Measurements from ENCODE around the gene TMEM213. TPM values are rescaled to one million over a fixed set of nuclear protein-coding genes. Genes with fewer than 3 reads are reported as not detected.

Gene TMEM213
- total and polyA plus RNA-seq, 10 of the 15 experiments (the other 5 are each of a cell fraction or from before 2014, with no cell fraction given), result not detected

DNA sequence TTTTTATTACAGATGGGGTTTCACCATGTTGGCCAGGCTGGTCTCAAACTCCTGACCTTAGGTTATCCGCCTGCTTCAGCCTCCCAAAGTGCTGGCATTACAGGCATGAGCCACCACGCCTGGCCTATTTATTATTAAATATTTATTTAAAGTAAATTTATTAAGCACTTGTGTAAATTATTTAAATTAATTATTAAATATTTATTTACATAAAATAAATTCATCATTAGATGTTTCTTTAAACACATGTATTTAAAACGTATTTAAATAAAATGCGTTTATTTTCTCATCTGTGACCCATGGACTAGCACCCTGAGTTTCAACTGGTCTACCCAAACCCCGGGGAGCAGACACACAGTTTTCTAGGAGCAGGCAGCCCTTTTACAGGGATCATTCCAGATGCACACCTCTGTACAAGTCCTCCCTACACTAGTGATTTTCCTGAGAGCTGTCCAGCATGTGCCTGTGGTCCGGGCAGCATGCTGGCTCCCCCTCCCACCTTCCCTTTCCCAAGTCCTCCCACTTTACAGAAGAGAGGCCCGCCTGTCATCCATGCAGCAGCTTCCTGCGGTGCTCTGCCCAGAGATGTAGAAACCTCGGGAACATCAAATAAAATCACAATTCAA lies 89.4 kb downstream of the TMEM213 start:
- Histone ChIP-seq H3K4me1 (ENCODE audit: control insufficient read depth, insufficient read depth, low read length) (no peaks in the 10 kb centered on the region), H3K27me3 (replicated peaks in 1 of 2; ENCODE audit: control insufficient read depth in 2 of 2, insufficient read depth in 2 of 2, low read length in 1 of 2) (no peaks in the 10 kb centered on the region), H3K9me3 (replicated peaks; ENCODE audit: control insufficient read depth, insufficient read depth, low read length) (no peaks in the 10 kb centered on the region), H3K4me2 (ENCODE audit: control insufficient read depth, insufficient read depth) (no peak overlapping the region; the same call in 1 of the 2 replicates), H2AFZ (ENCODE audit: control insufficient read depth, low read depth, low read length) (peak overlapping the region; percentile 32), H3K79me2 (ENCODE audit: control insufficient read depth, insufficient read depth, low read length) (no peaks in the 10 kb centered on the region), H4K20me1 (ENCODE audit: control insufficient read depth, insufficient read depth) (no peaks in the 10 kb centered on the region), H3K36me3 (ENCODE audit: control insufficient read depth in 2 of 2, insufficient read depth in 2 of 2, low read length in 1 of 2) (no peaks in the 10 kb centered on the region), H3K4me3 (no peak overlapping the region), H3K27ac (ENCODE audit: control insufficient read depth, insufficient read depth) (no peak overlapping the region), H3K9ac (ENCODE audit: control insufficient read depth, insufficient read depth, low read length) (no peak overlapping the region)
- BruUV-seq (replicated peaks), result no TSS peak
- intact Hi-C loops (cut with micrococcal nuclease; ENCODE audit: unreplicated experiment), result no loop called here
- CTCF ChIA-PET, result interaction anchor here (0.7 to 4.4 kb wide), 45 partner anchors 9 to 526 kb away, joined by 3 to 57 read pairs (median 4); a partner anchor contains a TSS
- in situ Hi-C loops (cut with MboI), result loop anchor here (5.0 kb wide), 2 partner anchors 95 to 190 kb away; partner anchors contain the start of gene KIAA1549
- FAIRE-seq (no peak), DNase-seq (ENCODE audit: low read depth, low spot score) (no peak), ATAC-seq (no peak; the same call in 2 of the 3 replicates)
- POLR2A ChIA-PET, result interaction anchor here (0.9 kb wide), 1 partner anchor 98 kb away, joined by 3 read pairs; no protein-coding TSS in a partner anchor
- SMC1A ChIA-PET (ENCODE audit: uncharacterized antibody, unreplicated experiment), result interaction anchor here (0.7 to 1.7 kb wide), 21 partner anchors 7 to 547 kb away, joined by 3 to 17 read pairs (median 4); no protein-coding TSS in a partner anchor
- WGBS (ENCODE audit: insufficient coverage, insufficient replicate concordance, low lambda C conversion rate, missing lambda C conversion rate), result 82% methylated on average over 9 of the region's 9 CpGs
- RAD21 ChIA-PET (ENCODE audit: unreplicated experiment), result interaction anchor here (0.5 to 2.3 kb wide), 17 partner anchors 8 to 245 kb away, joined by 3 to 41 read pairs (median 4); no protein-coding TSS in a partner anchor
- TF ChIP-seq, protein P1, sequence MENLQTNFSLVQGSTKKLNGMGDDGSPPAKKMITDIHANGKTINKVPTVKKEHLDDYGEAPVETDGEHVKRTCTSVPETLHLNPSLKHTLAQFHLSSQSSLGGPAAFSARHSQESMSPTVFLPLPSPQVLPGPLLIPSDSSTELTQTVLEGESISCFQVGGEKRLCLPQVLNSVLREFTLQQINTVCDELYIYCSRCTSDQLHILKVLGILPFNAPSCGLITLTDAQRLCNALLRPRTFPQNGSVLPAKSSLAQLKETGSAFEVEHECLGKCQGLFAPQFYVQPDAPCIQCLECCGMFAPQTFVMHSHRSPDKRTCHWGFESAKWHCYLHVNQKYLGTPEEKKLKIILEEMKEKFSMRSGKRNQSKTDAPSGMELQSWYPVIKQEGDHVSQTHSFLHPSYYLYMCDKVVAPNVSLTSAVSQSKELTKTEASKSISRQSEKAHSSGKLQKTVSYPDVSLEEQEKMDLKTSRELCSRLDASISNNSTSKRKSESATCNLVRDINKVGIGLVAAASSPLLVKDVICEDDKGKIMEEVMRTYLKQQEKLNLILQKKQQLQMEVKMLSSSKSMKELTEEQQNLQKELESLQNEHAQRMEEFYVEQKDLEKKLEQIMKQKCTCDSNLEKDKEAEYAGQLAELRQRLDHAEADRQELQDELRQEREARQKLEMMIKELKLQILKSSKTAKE (IDR thresholded peaks at IDR 0.05; ENCODE audit: low read depth, poor library complexity, severe bottlenecking), result no peak
- TF ChIP-seq, protein P2, sequence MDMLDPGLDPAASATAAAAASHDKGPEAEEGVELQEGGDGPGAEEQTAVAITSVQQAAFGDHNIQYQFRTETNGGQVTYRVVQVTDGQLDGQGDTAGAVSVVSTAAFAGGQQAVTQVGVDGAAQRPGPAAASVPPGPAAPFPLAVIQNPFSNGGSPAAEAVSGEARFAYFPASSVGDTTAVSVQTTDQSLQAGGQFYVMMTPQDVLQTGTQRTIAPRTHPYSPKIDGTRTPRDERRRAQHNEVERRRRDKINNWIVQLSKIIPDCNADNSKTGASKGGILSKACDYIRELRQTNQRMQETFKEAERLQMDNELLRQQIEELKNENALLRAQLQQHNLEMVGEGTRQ (IDR thresholded peaks at IDR 0.05; ENCODE audit: borderline replicate concordance, low read depth, low read length), result no peak
- TF ChIP-seq, protein P3, sequence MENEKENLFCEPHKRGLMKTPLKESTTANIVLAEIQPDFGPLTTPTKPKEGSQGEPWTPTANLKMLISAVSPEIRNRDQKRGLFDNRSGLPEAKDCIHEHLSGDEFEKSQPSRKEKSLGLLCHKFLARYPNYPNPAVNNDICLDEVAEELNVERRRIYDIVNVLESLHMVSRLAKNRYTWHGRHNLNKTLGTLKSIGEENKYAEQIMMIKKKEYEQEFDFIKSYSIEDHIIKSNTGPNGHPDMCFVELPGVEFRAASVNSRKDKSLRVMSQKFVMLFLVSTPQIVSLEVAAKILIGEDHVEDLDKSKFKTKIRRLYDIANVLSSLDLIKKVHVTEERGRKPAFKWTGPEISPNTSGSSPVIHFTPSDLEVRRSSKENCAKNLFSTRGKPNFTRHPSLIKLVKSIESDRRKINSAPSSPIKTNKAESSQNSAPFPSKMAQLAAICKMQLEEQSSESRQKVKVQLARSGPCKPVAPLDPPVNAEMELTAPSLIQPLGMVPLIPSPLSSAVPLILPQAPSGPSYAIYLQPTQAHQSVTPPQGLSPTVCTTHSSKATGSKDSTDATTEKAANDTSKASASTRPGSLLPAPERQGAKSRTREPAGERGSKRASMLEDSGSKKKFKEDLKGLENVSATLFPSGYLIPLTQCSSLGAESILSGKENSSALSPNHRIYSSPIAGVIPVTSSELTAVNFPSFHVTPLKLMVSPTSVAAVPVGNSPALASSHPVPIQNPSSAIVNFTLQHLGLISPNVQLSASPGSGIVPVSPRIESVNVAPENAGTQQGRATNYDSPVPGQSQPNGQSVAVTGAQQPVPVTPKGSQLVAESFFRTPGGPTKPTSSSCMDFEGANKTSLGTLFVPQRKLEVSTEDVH (IDR thresholded peaks at IDR 0.05; ENCODE audit: low read depth, partially characterized antibody), result no peak
- TF ChIP-seq WRNIP1 (IDR thresholded peaks at IDR 0.05; ENCODE audit: borderline replicate concordance, low read depth, low read length), result no peak

Small RNA genes within 50 kb of the gene (small RNA-seq; reads per million reads assigned to genes)
- not detected for gene RNU6-1272P

Other genes with a start within 250 kb of the TMEM213 start
- gene SVOPL, start 96.6 kb upstream of the TMEM213 start, total RNA-seq (2014; rRNA removed), result not detected in 2 replicates
- gene SVOPL, start 96.6 kb upstream of the TMEM213 start, total RNA-seq (2014; rRNA removed; fragmentation: Illumina TruSeq; extraction: Trizol), result not detected in 2 replicates
- gene SVOPL, start 96.6 kb upstream of the TMEM213 start, total RNA-seq (2021), result not detected in 2 replicates
- 0.15 TPM in 1 of 2 replicates, not detected in the other for gene SVOPL, start 96.6 kb upstream of the TMEM213 start, polyA plus RNA-seq (2011; rRNA removed)
- gene SVOPL, start 96.6 kb upstream of the TMEM213 start, polyA plus RNA-seq (2014; fragmentation: Illumina TruSeq; extraction: Trizol), result not detected in 2 replicates
- not detected for gene SVOPL, start 96.6 kb upstream of the TMEM213 start, polyA plus RNA-seq (2014; fragmentation: Nextera tagmentation; extraction: Ambion mirVana)
- gene SVOPL, start 96.6 kb upstream of the TMEM213 start, polyA plus RNA-seq (2014; rRNA removed), result not detected in 2 replicates
- gene SVOPL, start 96.6 kb upstream of the TMEM213 start, polyA plus RNA-seq (2016; fragmentation: Nextera tagmentation; extraction: Ambion mirVana), result not detected
- not detected in 2 replicates for gene ATP6V0A4, start 202 bp downstream of the TMEM213 start, total RNA-seq (2014; rRNA removed)
- not detected in 2 replicates for gene ATP6V0A4, start 202 bp downstream of the TMEM213 start, total RNA-seq (2014; rRNA removed; fragmentation: Illumina TruSeq; extraction: Trizol)
- not detected in 2 replicates for gene ATP6V0A4, start 202 bp downstream of the TMEM213 start, total RNA-seq (2021)
- not detected in 2 replicates for gene ATP6V0A4, start 202 bp downstream of the TMEM213 start, polyA plus RNA-seq (2011; rRNA removed)
- gene ATP6V0A4, start 202 bp downstream of the TMEM213 start, polyA plus RNA-seq (2014; fragmentation: Illumina TruSeq; extraction: Trizol), result not detected in 2 replicates
- not detected for gene ATP6V0A4, start 202 bp downstream of the TMEM213 start, polyA plus RNA-seq (2014; fragmentation: Nextera tagmentation; extraction: Ambion mirVana)
- not detected in 2 replicates for gene ATP6V0A4, start 202 bp downstream of the TMEM213 start, polyA plus RNA-seq (2014; rRNA removed)
- not detected for gene ATP6V0A4, start 202 bp downstream of the TMEM213 start, polyA plus RNA-seq (2016; fragmentation: Nextera tagmentation; extraction: Ambion mirVana)
- gene KIAA1549, start 183.4 kb downstream of the TMEM213 start, total RNA-seq (2014; rRNA removed), result 0.16 and 0.23 TPM in 2 replicates
- gene KIAA1549, start 183.4 kb downstream of the TMEM213 start, total RNA-seq (2014; rRNA removed; fragmentation: Illumina TruSeq; extraction: Trizol), result 0.22 and 0.28 TPM in 2 replicates
- gene KIAA1549, start 183.4 kb downstream of the TMEM213 start, total RNA-seq (2021), result 0.74 and 0.82 TPM in 2 replicates
- 0.20 and 0.30 TPM in 2 replicates for gene KIAA1549, start 183.4 kb downstream of the TMEM213 start, polyA plus RNA-seq (2011; rRNA removed)
- 0.32 TPM in 2 replicates for gene KIAA1549, start 183.4 kb downstream of the TMEM213 start, polyA plus RNA-seq (2014; fragmentation: Illumina TruSeq; extraction: Trizol)
- gene KIAA1549, start 183.4 kb downstream of the TMEM213 start, polyA plus RNA-seq (2014; fragmentation: Nextera tagmentation; extraction: Ambion mirVana), result under 1 TPM; 0.02 to 0.05 TPM
- 0.19 and 0.27 TPM in 2 replicates for gene KIAA1549, start 183.4 kb downstream of the TMEM213 start, polyA plus RNA-seq (2014; rRNA removed)
- under 1 TPM; 0.03 to 0.05 TPM for gene KIAA1549, start 183.4 kb downstream of the TMEM213 start, polyA plus RNA-seq (2016; fragmentation: Nextera tagmentation; extraction: Ambion mirVana)
- gene ZC3HAV1L, start 238.0 kb downstream of the TMEM213 start, total RNA-seq (2014; rRNA removed), result 4.7 and 4.8 TPM in 2 replicates
- gene ZC3HAV1L, start 238.0 kb downstream of the TMEM213 start, total RNA-seq (2014; rRNA removed; fragmentation: Illumina TruSeq; extraction: Trizol), result 4.5 and 6.6 TPM in 2 replicates
- gene ZC3HAV1L, start 238.0 kb downstream of the TMEM213 start, total RNA-seq (2021), result 10.5 and 10.6 TPM in 2 replicates
- 16.3 and 19.9 TPM in 2 replicates for gene ZC3HAV1L, start 238.0 kb downstream of the TMEM213 start, polyA plus RNA-seq (2011; rRNA removed)
- gene ZC3HAV1L, start 238.0 kb downstream of the TMEM213 start, polyA plus RNA-seq (2014; fragmentation: Illumina TruSeq; extraction: Trizol), result 5.1 and 5.4 TPM in 2 replicates
- under 1 TPM; 0.09 to 0.18 TPM for gene ZC3HAV1L, start 238.0 kb downstream of the TMEM213 start, polyA plus RNA-seq (2014; fragmentation: Nextera tagmentation; extraction: Ambion mirVana)
- gene ZC3HAV1L, start 238.0 kb downstream of the TMEM213 start, polyA plus RNA-seq (2014; rRNA removed), result 10.8 and 11.5 TPM in 2 replicates
- 1 to 10 TPM; 4.6 to 5.2 TPM for gene ZC3HAV1L, start 238.0 kb downstream of the TMEM213 start, polyA plus RNA-seq (2016; fragmentation: Nextera tagmentation; extraction: Ambion mirVana)